Stimulated activated naive CD8-positive, alpha-beta T cell treated with anti-CD3 and anti-CD28 coated beads, Interleukin-15, amount 100 ng/mL, for 72 hours (primary cell): ENCODE results near the gene LLGL1.
"Not testable (repeated sequence)": the region's sequence is repeated elsewhere in the genome, so short reads cannot be mapped to it uniquely, and the experiment has no call there.

Experiments used
- ATAC-seq: fragments of 150-1000 bp; cut with Tn5 transposase; 2 replicates; pipeline ENCODE4 v1.10.0; 2021; ENCODE audit warnings: mild to moderate bottlenecking, moderate library complexity
- DNase-seq, 2 donors: peaks; one replicate each; pipeline ENCODE4 v3.0.0; 2021 to 2022
- H3K27ac Mint-ChIP-seq, 2 donors: one replicate each; pipeline ENCODE4 v1.8.0; 2022; ENCODE audit warnings: mild to moderate bottlenecking in 2 of 2, mixed read lengths in 2 of 2, moderate library complexity in 2 of 2
- H3K27me3 Mint-ChIP-seq: one replicate; pipeline ENCODE4 v1.8.0; 2022; ENCODE audit warnings: mixed read lengths
- H3K4me1 Mint-ChIP-seq: one replicate; pipeline ENCODE4 v1.8.0; 2022; ENCODE audit warnings: mild to moderate bottlenecking, mixed read lengths
- H3K4me3 Mint-ChIP-seq, 2 donors: one replicate each; pipeline ENCODE4 v1.8.0; 2022; ENCODE audit warnings: mild to moderate bottlenecking in 2 of 2, mixed read lengths in 2 of 2, moderate library complexity in 1 of 2
- H3K9me3 Mint-ChIP-seq, 2 donors: one replicate each; pipeline ENCODE4 v1.8.0; 2022; ENCODE audit warnings: mixed read lengths in 2 of 2

Gene LLGL1

GRCh38 chr17:18213666-18214270, 11.7 kb upstream of the LLGL1 start:
- Mint-ChIP-seq H3K27ac (no peak overlapping the region), H3K9me3 (no peaks in the 10 kb centered on the region), H3K4me3 (no peak overlapping the region), H3K27me3 (no peaks in the 10 kb centered on the region), H3K4me1 (no peaks in the 10 kb centered on the region)
- no peak for ATAC-seq
- no peak for DNase-seq

- ATAC-seq, H3K27ac Mint-ChIP-seq, DNase-seq, H3K4me1 Mint-ChIP-seq, H3K9me3 Mint-ChIP-seq, H3K4me3 Mint-ChIP-seq, H3K27me3 Mint-ChIP-seq: not testable (repeated sequence)
Observed at GRCh38 chr17:18216906-18217305, 8.5 kb upstream of the LLGL1 start.

- Mint-ChIP-seq H3K9me3 (no peaks in the 10 kb centered on the region), H3K27me3 (no peaks in the 10 kb centered on the region), H3K4me3 (no peak overlapping the region), H3K27ac (no peak overlapping the region), H3K4me1 (no peaks in the 10 kb centered on the region)
- ATAC-seq (peak; percentile 91), DNase-seq (peak; percentile 74 to 76)
Observed at GRCh38 chr17:18217412-18218015, 7.9 kb upstream of the LLGL1 start.

- Mint-ChIP-seq H3K27me3 (no peaks in the 10 kb centered on the region), H3K27ac (no peak overlapping the region), H3K4me3 (no peak overlapping the region), H3K4me1 (no peaks in the 10 kb centered on the region), H3K9me3 (no peaks in the 10 kb centered on the region)
- ATAC-seq (peak; percentile 28), DNase-seq (no peak)
Observed at GRCh38 chr17:18218756-18219415, 6.5 kb upstream of the LLGL1 start.

GRCh38 chr17:18224053-18224386, 1.4 kb upstream of the LLGL1 start:
- no peaks in the 10 kb centered on the region for H3K27me3 Mint-ChIP-seq
- DNase-seq (no peak), ATAC-seq (no peak)
- no peak overlapping the region for H3K4me3 Mint-ChIP-seq
- no peak overlapping the region for H3K27ac Mint-ChIP-seq
- peaks cover 37% of the 10 kb centered on the region for H3K4me1 Mint-ChIP-seq
- no peaks in the 10 kb centered on the region for H3K9me3 Mint-ChIP-seq

- no peaks in the 10 kb centered on the region for H3K27me3 Mint-ChIP-seq
- no peak overlapping the region for H3K27ac Mint-ChIP-seq
- ATAC-seq = no peak
- peaks cover 40% of the 10 kb centered on the region for H3K4me1 Mint-ChIP-seq
- H3K9me3 Mint-ChIP-seq = no peaks in the 10 kb centered on the region
- DNase-seq = no peak
- peak overlapping the region; percentile 79 to 85 for H3K4me3 Mint-ChIP-seq
Observed at GRCh38 chr17:18224387-18225120, 881 bp upstream of the LLGL1 start.

- ATAC-seq = peak; percentile 7
Observed at GRCh38 chr17:18225642-18226283, 328 bp downstream of the LLGL1 start.

GRCh38 chr17:18226284-18226945, 980 bp downstream of the LLGL1 start:
- no peaks in the 10 kb centered on the region for H3K9me3 Mint-ChIP-seq
- ATAC-seq (no peak), DNase-seq (no peak)
- peak overlapping the region; percentile 50 to 88 for H3K27ac Mint-ChIP-seq
- peaks cover 45% of the 10 kb centered on the region for H3K4me1 Mint-ChIP-seq
- H3K4me3 Mint-ChIP-seq = peak overlapping the region; percentile 95
- H3K27me3 Mint-ChIP-seq = no peaks in the 10 kb centered on the region

More at GRCh38 chr17:18225642-18226283, 328 bp downstream of the LLGL1 start:
- H3K4me1 Mint-ChIP-seq = peaks cover 40% of the 10 kb centered on the region
- H3K27ac Mint-ChIP-seq = peak overlapping the region; percentile 50 to 88
- peak overlapping the region; percentile 95 for H3K4me3 Mint-ChIP-seq
- H3K27me3 Mint-ChIP-seq = no peaks in the 10 kb centered on the region
- peak in 1 of 2 donors; percentile 30 for DNase-seq
- H3K9me3 Mint-ChIP-seq = no peaks in the 10 kb centered on the region

GRCh38 chr17:18227635-18228034, 2.2 kb downstream of the LLGL1 start:
- Mint-ChIP-seq H3K27ac (peak overlapping the region in 1 of 2 donors; percentile 10), H3K4me1 (peaks cover 46% of the 10 kb centered on the region), H3K4me3 (no peak overlapping the region), H3K9me3 (no peaks in the 10 kb centered on the region), H3K27me3 (no peaks in the 10 kb centered on the region)
- ATAC-seq (no peak), DNase-seq (no peak)

- no peak overlapping the region for H3K4me3 Mint-ChIP-seq
Observed at GRCh38 chr17:18228176-18228682, 2.8 kb downstream of the LLGL1 start.

GRCh38 chr17:18229254-18229653, 3.8 kb downstream of the LLGL1 start:
- ATAC-seq = no peak
- H3K4me3 Mint-ChIP-seq = no peak overlapping the region
- no peaks in the 10 kb centered on the region for H3K9me3 Mint-ChIP-seq
- H3K27ac Mint-ChIP-seq = no peak overlapping the region
- no peaks in the 10 kb centered on the region for H3K27me3 Mint-ChIP-seq
- peaks cover 46% of the 10 kb centered on the region for H3K4me1 Mint-ChIP-seq
- no peak for DNase-seq

More at GRCh38 chr17:18228176-18228682, 2.8 kb downstream of the LLGL1 start:
- no peaks in the 10 kb centered on the region for H3K27me3 Mint-ChIP-seq
- no peak for DNase-seq
- no peaks in the 10 kb centered on the region for H3K9me3 Mint-ChIP-seq
- no peak for ATAC-seq
- no peak overlapping the region for H3K27ac Mint-ChIP-seq
- peaks cover 46% of the 10 kb centered on the region for H3K4me1 Mint-ChIP-seq

- ATAC-seq (no peak), DNase-seq (no peak)
- H3K4me1 Mint-ChIP-seq = peaks cover 44% of the 10 kb centered on the region
- no peaks in the 10 kb centered on the region for H3K9me3 Mint-ChIP-seq
- H3K27ac Mint-ChIP-seq = no peak overlapping the region
- no peaks in the 10 kb centered on the region for H3K27me3 Mint-ChIP-seq
- H3K4me3 Mint-ChIP-seq = no peak overlapping the region
Observed at GRCh38 chr17:18229771-18230170, 4.3 kb downstream of the LLGL1 start.

- Mint-ChIP-seq H3K27me3 (no peaks in the 10 kb centered on the region), H3K4me3 (no peak overlapping the region)
Observed at GRCh38 chr17:18230288-18231141, 5.1 kb downstream of the LLGL1 start.

GRCh38 chr17:18231164-18231563, 5.7 kb downstream of the LLGL1 start:
- no peak overlapping the region for H3K4me3 Mint-ChIP-seq
- peak overlapping the region in 1 of 2 donors; percentile 73 for H3K27ac Mint-ChIP-seq
- H3K9me3 Mint-ChIP-seq = no peaks in the 10 kb centered on the region
- no peak for ATAC-seq
- DNase-seq = no peak
- no peaks in the 10 kb centered on the region for H3K27me3 Mint-ChIP-seq
- peaks cover 49% of the 10 kb centered on the region for H3K4me1 Mint-ChIP-seq

More at GRCh38 chr17:18230288-18231141, 5.1 kb downstream of the LLGL1 start:
- DNase-seq = no peak
- no peak for ATAC-seq
- H3K9me3 Mint-ChIP-seq = no peaks in the 10 kb centered on the region
- H3K27ac Mint-ChIP-seq = no peak overlapping the region
- peaks cover 47% of the 10 kb centered on the region for H3K4me1 Mint-ChIP-seq
